AG09309 (cell line): ENCODE results near the gene FCSK.
"Not testable (repeated sequence)": the region's sequence is repeated elsewhere in the genome, so short reads cannot be mapped to it uniquely, and the experiment has no call there.

Source experiments
- DNase-seq: peaks from one replicate; pipeline ENCODE4 v3.0.0-alpha.2; 2010; ENCODE audit warnings: low read depth
- H3K4me3 ChIP-seq: 2 replicates; pipeline ENCODE4 v1.5.1; 2011; ENCODE audit warnings: mild to moderate bottlenecking, low read depth, low read length, moderate library complexity; ENCODE audit not compliant: control insufficient read depth
- CTCF ChIP-seq: IDR thresholded peaks from 2 replicates; pipeline ENCODE4 v1.5.1; 2011; ENCODE audit warnings: mild to moderate bottlenecking, low read depth, low read length, inconsistent platforms; ENCODE audit not compliant: insufficient read depth, control insufficient read depth; ENCODE audit errors: missing control alignments

The FCSK gene

GRCh38 chr16:70454222-70455034, at the start of gene FCSK:
FCSK (plus strand) TSS chr16:70454595; CDS start chr16:70463191, 8,596 bp downstream.
- H3K4me3 ChIP-seq: peak within 1 kb of the TSS; percentile 85
- DNase-seq: no peak

GRCh38 chr16:70406104-70406503, 48.3 kb upstream of the FCSK start:
- H3K4me3 ChIP-seq, DNase-seq: not testable (repeated sequence)

More at GRCh38 chr16:70454222-70455034, at the start of gene FCSK:
- no peak for TF ChIP-seq CTCF

- no peak for DNase-seq
- TF ChIP-seq CTCF: no peak
- H3K4me3 ChIP-seq: no peak overlapping the region
Observed at GRCh38 chr16:70407811-70408274, 46.6 kb upstream of the FCSK start.

- no peak for TF ChIP-seq CTCF
- DNase-seq: no peak
- H3K4me3 ChIP-seq: no peak overlapping the region
Observed at GRCh38 chr16:70410734-70411133, 43.7 kb upstream of the FCSK start.

GRCh38 chr16:70412385-70412784, 42.0 kb upstream of the FCSK start:
- no peak overlapping the region for H3K4me3 ChIP-seq
- TF ChIP-seq CTCF: no peak
- DNase-seq: no peak

- H3K4me3 ChIP-seq, DNase-seq: not testable (repeated sequence)
Observed at GRCh38 chr16:70413572-70413971, 40.8 kb upstream of the FCSK start.

GRCh38 chr16:70416748-70417616, 37.4 kb upstream of the FCSK start:
- H3K4me3 ChIP-seq: no peak overlapping the region
- no peak for TF ChIP-seq CTCF
- no peak for DNase-seq
